Endothelial cell of umbilical vein (primary cell): ENCODE data around the gene POGLUT3. TPM values are rescaled to one million over a fixed set of nuclear protein-coding genes. Genes with fewer than 3 reads are reported as not detected.

Experiments
- BruUV-seq: library from RNA; stranded (reverse); fragments of 400-500 nt; replicated peaks from 2 replicates; lab custom pipeline; 2021; lab: Mats Ljungman, UMichigan
- CTCF ChIA-PET: fragments of 300-600, 350-600 bp; sonication (Branson Sonifier 250); formaldehyde crosslinking; loops from one replicate; lab custom pipeline; 2021; ENCODE audit warnings: antibody characterized with exemption, inconsistent platforms; lab: Charles Lee
- POLR2A ChIA-PET: fragments of 300-600, 350-600 bp; sonication (Branson Sonifier 250); formaldehyde crosslinking; loops from one replicate; lab custom pipeline; 2021; ENCODE audit warnings: antibody characterized with exemption, inconsistent platforms; lab: Charles Lee
- DNase-seq: peaks from one replicate; pipeline ENCODE4 v3.0.0-alpha.2; 2011; ENCODE audit warnings: low read depth, low spot score
- FAIRE-seq: peaks from 2 replicates; lab custom pipeline; 2011; peaks lifted over from hg19 to GRCh38; lab: Jason Lieb, UNC
- H2AFZ ChIP-seq: 2 replicates; pipeline ENCODE4 v1.6.0; 2012; ENCODE audit warnings: low read depth, low read length, control low read depth, inconsistent platforms
- H3K27ac ChIP-seq: 2 replicates; pipeline ENCODE4 v1.5.1; 2011; ENCODE audit warnings: low read depth, mild to moderate bottlenecking, control low read depth, low read length, moderate library complexity; ENCODE audit not compliant: insufficient read depth
- H3K27me3 ChIP-seq, 2 experiments: 2 replicates each; pipeline versions ENCODE4 v1.6.0 to v1.6.1; 2011; ENCODE audit warnings: low read length in 2 of 2, mixed read lengths in 1 of 2; ENCODE audit not compliant: control insufficient read depth in 2 of 2, insufficient read depth in 2 of 2
- H3K36me3 ChIP-seq, 2 experiments: 2 replicates in 1 of 2; 3 replicates in 1 of 2; pipeline ENCODE4 v1.5.1; 2011; ENCODE audit warnings: low read length in 2 of 2, mild to moderate bottlenecking in 1 of 2, moderate library complexity in 1 of 2; ENCODE audit not compliant: control insufficient read depth in 2 of 2, insufficient read depth in 2 of 2; ENCODE audit errors: extremely low read depth in 1 of 2
- H3K4me1 ChIP-seq: 3 replicates; pipeline ENCODE4 v1.5.1; 2011; ENCODE audit warnings: mild to moderate bottlenecking, low read length; ENCODE audit not compliant: control insufficient read depth, insufficient read depth; ENCODE audit errors: extremely low read depth
- H3K4me2 ChIP-seq: 2 replicates; pipeline ENCODE4 v1.6.1; 2011; ENCODE audit warnings: low read length, control low read depth, mixed read lengths; ENCODE audit not compliant: insufficient read depth
- H3K4me3 ChIP-seq, 3 experiments: fragments of 200-600 bp in 1 of 3; sonication (generic), shearing (Covaris generic) in 1 of 3; replicated peaks in 1 of 3; 2 replicates each; pipeline ENCODE4 v1.5.1; 2011 to 2016; ENCODE audit warnings: control low read depth in 3 of 3, low read length in 3 of 3, mild to moderate bottlenecking in 2 of 3, inconsistent platforms in 1 of 3, low read depth in 1 of 3, moderate library complexity in 1 of 3; ENCODE audit not compliant: insufficient read depth in 1 of 3
- H3K79me2 ChIP-seq: 2 replicates; pipeline ENCODE4 v1.6.0; 2012; ENCODE audit warnings: low read length, inconsistent platforms; ENCODE audit not compliant: control insufficient read depth, insufficient read depth
- H3K9ac ChIP-seq: replicated peaks from 2 replicates; pipeline ENCODE3; 2011; ENCODE audit warnings: low read length, control low read depth; ENCODE audit not compliant: insufficient read depth; ENCODE audit errors: extremely low read depth
- H3K9me1 ChIP-seq: replicated peaks from 3 replicates; pipeline ENCODE4 v1.6.0; 2011; ENCODE audit warnings: mild to moderate bottlenecking, low read length; ENCODE audit not compliant: control insufficient read depth, insufficient read depth; ENCODE audit errors: extremely low read depth
- H3K9me3 ChIP-seq: replicated peaks from 2 replicates; pipeline ENCODE4 v1.5.1; 2012; ENCODE audit warnings: low read length, inconsistent platforms; ENCODE audit not compliant: control insufficient read depth, insufficient read depth
- H4K20me1 ChIP-seq: replicated peaks from 2 replicates; pipeline ENCODE3; 2011; ENCODE audit warnings: mild to moderate bottlenecking, low read length; ENCODE audit not compliant: control insufficient read depth, insufficient read depth; ENCODE audit errors: extremely low read depth
- CTCF ChIP-seq, 2 donors: IDR thresholded peaks; 1 replicate in 1 of 2; 2 replicates in 1 of 2; pipeline ENCODE4 v1.5.1; 2011; ENCODE audit warnings: low read length in 2 of 2, mild to moderate bottlenecking in 2 of 2, moderate library complexity in 2 of 2, control low read depth in 1 of 2, inconsistent platforms in 1 of 2, low read depth in 1 of 2; ENCODE audit not compliant: insufficient read depth in 1 of 2; ENCODE audit errors: extremely low read depth in 1 of 2
- EZH2 ChIP-seq: IDR thresholded peaks from 2 replicates; pipeline ENCODE4 v1.6.1; 2012; ENCODE audit warnings: borderline replicate concordance, low read depth, mild to moderate bottlenecking, moderate library complexity, low read length, inconsistent platforms; ENCODE audit not compliant: severe bottlenecking
- FOS ChIP-seq: IDR thresholded peaks from 2 replicates; pipeline ENCODE4 v1.6.1; 2011; ENCODE audit warnings: mild to moderate bottlenecking, low read length, moderate library complexity, borderline replicate concordance; ENCODE audit not compliant: insufficient read depth
- GATA2 ChIP-seq: IDR thresholded peaks from 2 replicates; pipeline ENCODE4 v1.7.0; 2011; ENCODE audit warnings: low read depth, mild to moderate bottlenecking, moderate library complexity, mixed read lengths, low read length; ENCODE audit not compliant: insufficient read length, insufficient read depth
- JUN ChIP-seq: IDR thresholded peaks from 2 replicates; pipeline ENCODE4 v1.6.1; 2011; ENCODE audit warnings: borderline replicate concordance, low read depth; ENCODE audit not compliant: insufficient read length, insufficient read depth
- MAX ChIP-seq: IDR thresholded peaks from 2 replicates; pipeline ENCODE4 v1.6.1; 2011; ENCODE audit not compliant: insufficient read depth, insufficient read length
- MYC ChIP-seq: IDR thresholded peaks from one replicate; pipeline ENCODE4 v1.6.1; 2011; ENCODE audit warnings: mild to moderate bottlenecking, low read depth, low read length
- POLR2A ChIP-seq: IDR thresholded peaks from 2 replicates; pipeline ENCODE4 v1.6.1; 2012; ENCODE audit warnings: low read depth, mild to moderate bottlenecking, control low read depth, low read length
- POLR2AphosphoS5 ChIP-seq: IDR thresholded peaks from 2 replicates; pipeline ENCODE4 v1.6.1; 2012; ENCODE audit warnings: low read depth, mild to moderate bottlenecking, control low read depth, low read length, moderate library complexity; ENCODE audit not compliant: insufficient read depth
- dilution Hi-C: fragments of 300-500 bp; cut with MboI; formaldehyde crosslinking; loops from one replicate; pipeline ENCODE4 v1.15.0; 2019; ENCODE audit warnings: low sequenced_read_pairs; ENCODE audit not compliant: extremely low pct_ligation_motif_present
- intact Hi-C: fragments of 100-400 bp; cut with micrococcal nuclease; formaldehyde crosslinking; loops from one replicate; pipeline ENCODE4 v1.10.0; 2022
- polyA plus RNA-seq, 4 experiments: library from polyadenylated mRNA; depleted of rRNA in 3 of 4; stranded (reverse) in 3 of 4; unstranded in 1 of 4; fragments of >200 nt; gene quantifications; 2 replicates each; pipeline versions ENCODE4 v1.2.1 to v1.2.3, GENCODE V29; 2011 to 2012; ENCODE audit warnings: missing spikeins in 1 of 4
- total RNA-seq: library from RNA; stranded (reverse); gene quantifications from 2 replicates; pipeline ENCODE4 v1.2.3, GENCODE V29; 2021

The POGLUT3 gene
- total and polyA plus RNA-seq, 2 donors (not counting 3 experiments of a cell fraction or from before 2014, with no cell fraction given): 14.3 to 46.4 TPM

- Histone ChIP-seq H3K4me2 (no peak overlapping the region), H3K79me2 (no peaks in the 10 kb centered on the region), H3K9me3 (no peaks in the 10 kb centered on the region), H3K27ac (no peak overlapping the region), H3K27me3 (peaks cover 2 to 9% of the 10 kb centered on the region in 2 experiments), H3K9ac (no peak overlapping the region), H3K4me1 (no peaks in the 10 kb centered on the region), H3K36me3 (no peaks in the 10 kb centered on the region), H2AFZ (no peak overlapping the region), H3K4me3 (no peak overlapping the region), H4K20me1 (no peaks in the 10 kb centered on the region), H3K9me1 (no peaks in the 10 kb centered on the region)
- ChIA-PET POLR2A (no interaction called here), CTCF (interaction anchor here (0.9 kb wide), 1 partner anchor 10 kb away, joined by 3 read pairs; no protein-coding TSS in a partner anchor)
- dilution Hi-C loops (no loop called here), intact Hi-C loops (no loop called here)
- no peak for DNase-seq
- FAIRE-seq: no peak
- no peak for TF ChIP-seq POLR2A
- TF ChIP-seq FOS: no peak
- TF ChIP-seq EZH2: no peak
- no peak for TF ChIP-seq MYC
- no peak for TF ChIP-seq CTCF (IDR thresholded peaks at IDR 0.05; ENCODE audit: extremely low read depth in 1 of 2, insufficient read depth in 1 of 2, low read depth in 1 of 2, low read length in 2 of 2)
- no peak for TF ChIP-seq JUN
- TF ChIP-seq POLR2AphosphoS5: no peak
- TF ChIP-seq GATA2: no peak
- no peak for TF ChIP-seq MAX
- BruUV-seq: no TSS peak
These were observed 36.2 kb upstream of the POGLUT3 start for GRCh38 chr11:108534274-108534882.
